Embryonic facial prominence (tissue), 1 donor: ENCODE measurements around the gene LRRC58.
"Not testable (repeated sequence)": the region's sequence is repeated elsewhere in the genome, so short reads cannot be mapped to it uniquely, and the experiment has no call there.

Experiments
- DNase-seq: peaks from one replicate; pipeline ENCODE4 v3.0.0-alpha.2; 2016; ENCODE audit errors: extremely low spot score

LRRC58 gene

GRCh38 chr3:120348991-120349854 lies at the start of gene LRRC58:
LRRC58 (minus strand) TSS chr3:120349354; CDS start chr3:120349243, 111 bp downstream.
- peak; percentile 80 for DNase-seq

GRCh38 chr3:120396469-120396868 lies 47.3 kb upstream of the LRRC58 start:
- no peak for DNase-seq

- DNase-seq: no peak
These were observed 45.2 kb upstream of the LRRC58 start for GRCh38 chr3:120394347-120394746.

GRCh38 chr3:120393761-120394160 lies 44.6 kb upstream of the LRRC58 start:
- no peak for DNase-seq

DNA sequence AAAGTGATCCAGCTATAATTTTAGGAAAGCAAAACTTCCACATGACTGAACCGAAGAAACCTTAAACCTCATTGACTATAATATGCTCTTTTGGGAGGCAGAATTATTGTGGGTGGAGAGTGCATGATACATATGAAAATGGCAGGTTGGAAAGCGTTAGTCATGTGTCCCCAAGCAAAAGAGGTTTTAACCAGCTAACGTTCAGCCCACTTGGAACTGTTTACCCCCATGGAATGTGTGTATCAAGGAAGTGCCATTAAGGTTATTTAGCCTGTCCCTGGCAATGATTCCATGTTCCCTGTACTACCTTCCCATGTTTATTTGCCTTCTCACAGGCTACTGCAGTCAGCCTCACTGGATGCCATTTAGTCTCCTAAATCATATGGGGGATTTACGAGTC lies 44.1 kb upstream of the LRRC58 start:
- DNase-seq: no peak

DNA sequence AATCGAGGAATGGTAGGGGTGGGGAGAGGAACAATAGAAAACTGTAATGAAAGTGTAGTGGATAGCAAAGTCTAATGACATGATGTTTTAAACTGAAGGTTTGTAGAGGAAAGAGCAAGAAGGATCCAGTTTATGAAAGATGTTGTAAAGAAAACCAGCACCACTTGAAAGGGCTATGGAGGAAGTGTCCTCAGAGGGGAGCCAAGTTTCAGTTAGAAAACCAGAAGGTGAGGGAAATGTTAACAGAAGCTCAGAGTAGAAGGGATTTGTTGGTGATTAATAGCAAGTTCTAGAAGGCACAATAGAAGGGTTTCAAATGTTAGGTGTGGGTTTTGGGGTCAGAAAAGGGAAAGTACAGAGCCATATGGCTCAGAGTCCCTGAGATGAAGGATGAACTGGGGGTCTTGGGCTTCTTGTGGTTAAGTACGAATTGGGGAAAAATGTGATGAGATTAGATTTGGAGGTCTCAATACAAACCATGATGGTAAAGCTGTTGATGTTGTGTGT lies 33.8 kb upstream of the LRRC58 start:
- DNase-seq: no peak

DNA sequence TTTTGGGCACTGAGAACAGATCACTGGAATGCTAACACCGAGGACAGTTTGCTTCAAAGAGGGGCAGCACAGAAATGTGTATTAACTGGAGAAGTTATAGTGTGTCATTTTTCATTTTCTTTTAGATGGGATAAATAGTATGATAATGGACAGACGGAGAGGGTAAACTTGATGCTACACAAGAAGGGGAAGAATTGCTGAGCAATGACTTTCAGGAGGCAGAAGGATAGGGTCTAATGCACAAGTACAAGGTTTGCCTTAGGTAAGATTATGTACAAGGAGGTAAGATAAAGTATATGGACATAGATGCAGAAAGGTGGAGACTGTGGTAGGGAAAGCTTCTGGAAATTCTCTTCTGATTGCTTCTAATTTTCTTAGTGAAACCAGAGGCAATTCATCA lies 32.3 kb upstream of the LRRC58 start:
- no peak for DNase-seq

DNA sequence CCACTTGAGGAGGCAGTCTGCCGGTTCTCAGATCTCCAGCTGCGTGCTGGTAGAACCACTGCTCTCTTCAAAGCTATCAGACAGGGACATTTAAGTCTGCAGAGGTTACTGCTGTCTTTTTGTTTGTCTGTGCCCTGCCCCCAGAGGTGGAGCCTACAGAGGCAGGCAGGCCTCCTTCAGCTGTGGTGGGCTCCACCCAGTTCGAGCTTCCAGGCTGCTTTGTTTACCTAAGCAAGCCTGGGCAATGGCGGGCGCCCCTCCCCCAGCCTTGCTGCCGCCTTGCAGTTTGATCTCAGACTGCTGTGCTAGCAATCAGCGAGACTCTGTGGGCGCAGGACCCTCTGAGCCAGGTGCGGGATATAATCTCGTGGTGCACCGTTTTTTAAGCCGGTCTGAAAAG lies 28.8 kb upstream of the LRRC58 start:
- not testable (repeated sequence) for DNase-seq

DNA sequence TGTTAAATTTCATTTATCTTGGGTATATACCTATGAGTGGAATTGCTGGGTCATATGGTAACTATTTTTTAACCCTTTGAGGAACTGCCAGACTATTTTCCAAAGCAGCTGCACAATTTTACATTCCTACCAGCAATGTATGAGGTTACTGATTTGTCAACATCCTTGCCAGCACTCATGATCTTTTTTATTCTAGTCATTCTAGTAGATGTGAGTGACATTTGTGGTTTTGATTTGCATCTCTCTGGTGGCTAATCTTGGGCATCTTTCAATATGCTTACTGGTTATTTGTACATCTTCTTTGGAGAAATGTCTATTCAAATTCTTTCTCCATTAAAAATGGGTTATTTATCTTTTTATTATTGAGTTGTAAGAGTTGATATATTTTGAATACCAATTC lies 21.3 kb upstream of the LRRC58 start:
- DNase-seq: no peak

GRCh38 chr3:120369037-120369467 lies 19.9 kb upstream of the LRRC58 start:
- DNase-seq: no peak

- DNase-seq: no peak
These were observed 19.0 kb upstream of the LRRC58 start for GRCh38 chr3:120368172-120368571.

GRCh38 chr3:120364821-120365220 lies 15.7 kb upstream of the LRRC58 start:
- DNase-seq: no peak

DNA sequence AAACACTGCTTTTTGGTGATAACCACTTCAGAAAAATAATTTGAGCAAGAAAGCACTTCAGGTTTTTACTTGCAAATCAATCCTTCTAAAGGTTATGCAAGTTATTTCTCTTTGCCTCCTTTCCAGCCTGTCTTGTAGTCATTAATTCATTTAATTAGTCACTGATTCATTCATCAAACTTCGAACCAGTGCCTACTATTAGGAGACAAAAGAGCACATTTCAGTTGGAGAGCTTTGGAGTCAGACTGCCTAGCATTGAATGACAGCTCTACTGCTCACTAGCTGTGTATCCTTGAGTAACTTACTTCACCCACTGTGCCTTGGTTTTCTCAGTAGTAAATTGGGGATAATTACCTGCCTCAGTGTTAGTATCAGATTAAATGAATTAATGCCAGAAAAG lies 14.9 kb upstream of the LRRC58 start:
- DNase-seq: no peak

DNA sequence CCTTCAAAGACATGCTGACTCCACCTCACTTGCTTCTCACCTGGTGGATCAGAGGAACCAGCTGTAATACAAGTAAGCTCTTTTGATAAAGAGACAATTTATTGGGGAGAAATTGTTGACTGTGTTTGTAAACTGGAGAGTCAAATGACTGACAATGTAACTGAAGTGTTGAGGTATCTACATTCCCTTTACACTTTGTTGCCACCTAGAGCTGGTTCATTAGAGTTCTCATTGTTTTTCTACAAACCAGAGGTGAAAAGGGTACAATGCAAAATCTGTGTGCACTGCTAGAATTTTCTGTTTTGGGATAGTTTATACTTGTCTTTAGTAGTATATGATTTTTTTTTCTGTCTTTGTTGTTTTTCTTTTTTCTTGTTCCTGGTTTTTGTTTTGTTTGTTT lies 8.7 kb upstream of the LRRC58 start:
- no peak for DNase-seq

GRCh38 chr3:120355486-120355885 lies 6.3 kb upstream of the LRRC58 start:
- no peak for DNase-seq

GRCh38 chr3:120353463-120353862 lies 4.3 kb upstream of the LRRC58 start:
- no peak for DNase-seq

- no peak for DNase-seq
These were observed 2.9 kb upstream of the LRRC58 start for GRCh38 chr3:120352017-120352416.

DNA sequence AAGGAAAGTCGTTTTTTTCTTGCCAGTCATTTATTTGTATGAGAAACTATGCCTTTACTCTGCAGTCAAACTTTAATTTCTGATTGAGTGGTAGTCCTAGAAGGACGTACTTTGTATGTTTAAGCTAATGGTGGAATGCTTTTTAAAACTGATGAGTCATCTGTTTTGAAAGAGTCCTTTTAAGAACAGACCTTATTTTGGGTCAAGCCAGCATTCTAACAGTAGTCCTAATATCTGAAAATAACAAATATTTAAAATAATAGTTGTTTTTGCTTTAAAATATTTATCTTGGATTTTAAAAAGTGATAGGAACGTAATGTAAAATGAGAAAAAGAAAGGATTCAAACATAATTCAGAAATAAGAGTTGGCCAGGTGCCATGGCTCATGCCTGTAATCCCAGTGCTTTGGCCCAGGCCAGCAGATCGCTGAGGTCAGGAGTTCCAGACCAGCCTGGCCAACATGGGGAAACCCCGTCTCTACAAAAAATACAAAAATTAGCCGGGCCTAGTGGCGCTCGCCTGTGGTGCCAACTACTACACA lies 1.3 kb upstream of the LRRC58 start:
- DNase-seq: no peak

GRCh38 chr3:120349855-120350125 lies 636 bp upstream of the LRRC58 start:
- DNase-seq: no peak

DNA sequence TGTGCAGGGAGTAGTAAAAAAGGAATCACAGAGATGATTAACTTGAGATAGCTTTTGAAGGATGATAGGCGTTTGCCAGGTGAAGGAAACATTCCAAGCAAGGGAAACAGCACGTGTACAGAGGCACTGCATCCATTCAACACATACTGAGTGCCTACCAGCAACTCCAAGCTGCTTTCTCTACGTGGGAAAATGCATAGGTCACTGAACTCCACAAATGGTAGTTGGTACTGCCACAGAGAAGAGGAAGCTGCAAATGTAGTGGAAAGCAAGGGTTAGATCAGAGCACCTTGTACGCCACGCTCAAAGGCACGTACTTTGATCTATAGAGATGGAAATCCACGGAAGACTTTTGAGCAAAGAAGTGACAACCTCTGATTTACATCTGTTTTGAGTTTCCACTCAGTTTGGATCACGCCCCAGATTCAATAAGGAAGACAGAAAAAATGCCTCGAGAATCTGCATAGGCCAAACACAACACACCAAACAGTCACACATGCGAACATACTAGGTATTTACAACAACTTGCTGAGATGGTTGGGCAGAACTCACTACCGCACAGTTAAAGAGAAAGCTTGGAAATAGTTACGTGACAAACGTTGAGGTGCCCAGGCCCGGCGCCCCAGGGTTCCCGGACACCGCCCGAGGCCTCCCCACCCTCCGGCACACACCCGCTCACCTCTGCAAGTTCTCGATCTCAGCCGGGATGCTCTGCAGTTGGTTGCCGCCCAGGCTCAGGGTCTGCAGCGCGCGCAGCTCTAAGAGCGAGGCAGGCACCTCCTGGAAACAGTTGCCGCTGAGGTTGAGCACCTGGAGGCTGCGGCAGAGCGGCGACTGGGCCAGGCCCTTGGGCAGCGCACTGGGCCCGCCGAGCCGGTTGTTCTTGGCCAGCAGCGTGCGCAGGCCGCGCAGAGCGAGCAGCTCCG lies 826 bp downstream of the LRRC58 start:
- no peak for DNase-seq

DNA sequence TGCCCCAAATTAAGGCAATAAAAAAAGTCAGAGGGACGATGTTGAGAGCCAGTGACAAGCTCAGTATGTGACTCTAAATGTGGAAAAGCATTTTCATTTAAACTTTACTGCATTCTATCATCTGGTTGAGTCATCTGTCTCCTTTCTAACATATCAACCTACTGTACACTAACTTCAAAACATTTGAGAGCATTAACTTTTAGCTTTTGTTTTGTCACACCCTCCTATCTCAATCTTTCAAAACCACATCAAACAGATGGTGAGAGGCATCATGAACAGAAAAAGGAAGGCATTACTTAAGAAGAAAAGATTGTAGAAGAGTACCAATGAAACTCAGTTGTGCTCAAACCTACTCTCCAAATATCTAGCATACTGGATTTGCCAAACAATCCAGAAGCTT lies 4.8 kb downstream of the LRRC58 start:
- no peak for DNase-seq

DNA sequence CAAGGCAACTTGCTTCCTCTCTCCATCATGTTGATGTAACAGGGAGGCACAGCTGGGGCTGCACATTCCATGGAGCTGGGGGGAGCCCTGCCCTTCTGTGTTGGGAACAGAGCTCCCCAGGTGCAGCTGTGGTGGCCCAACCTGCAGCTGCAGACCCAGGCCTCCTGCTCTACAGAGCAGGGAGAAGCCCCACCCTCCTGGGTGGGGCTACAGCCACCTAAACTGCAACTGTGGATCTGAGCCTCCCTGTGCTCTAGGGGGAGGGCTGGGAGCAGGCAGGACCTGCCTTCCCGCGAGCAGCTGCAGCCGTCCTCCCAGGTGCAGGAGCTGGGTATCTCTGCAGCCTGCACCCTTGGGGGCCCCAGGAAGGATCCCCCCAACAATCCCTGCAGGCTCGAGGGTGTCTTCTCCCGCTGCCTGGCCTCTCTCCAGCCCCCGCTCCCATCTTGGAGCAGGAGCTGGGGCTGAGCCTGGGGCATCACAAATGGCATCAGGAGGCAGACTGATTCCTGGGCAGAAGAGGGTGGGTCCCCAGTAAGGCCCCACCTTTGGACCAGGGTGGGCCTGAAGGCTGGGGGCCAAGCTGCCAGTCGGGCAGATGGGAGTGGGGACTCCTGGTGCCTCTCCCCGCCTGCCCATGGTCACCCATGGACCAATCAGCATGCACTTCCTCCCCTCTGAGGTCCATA lies 7.4 kb downstream of the LRRC58 start:
- DNase-seq: no peak
